RWPE2 (cell line): ENCODE measurements around the gene TAOK3.
A peak's percentile ranks its signal among the peaks of the same experiment; 100 is the strongest.
"Not testable (repeated sequence)": the region's sequence is repeated elsewhere in the genome, so short reads cannot be mapped to it uniquely, and the experiment has no call there.

Source experiments
- ATAC-seq: fragments of 200-7000 bp; cut with Tn5 transposase; 3 replicates; pipeline ENCODE4 v1.9.1; 2021; ENCODE audit warnings: low read depth
- DNase-seq: peaks from one replicate; pipeline ENCODE4 v3.0.0-alpha.2; 2020; ENCODE audit warnings: low spot score
- H3K27ac ChIP-seq: fragments of 450-650 bp; 2 replicates; pipeline ENCODE4 v1.5.1; 2017; ENCODE audit warnings: mild to moderate bottlenecking; ENCODE audit not compliant: poor library complexity, severe bottlenecking
- H3K27me3 ChIP-seq: fragments of 250-450 bp; sonication (Bioruptor Pico); 2 replicates; pipeline ENCODE4 v1.5.1; 2021; ENCODE audit warnings: mild to moderate bottlenecking, moderate library complexity; ENCODE audit not compliant: insufficient read depth, poor library complexity, severe bottlenecking
- H3K36me3 ChIP-seq: fragments of 250-450 bp; sonication (Bioruptor Pico); 2 replicates; pipeline ENCODE4 v1.5.1; 2020; ENCODE audit warnings: low read depth, mild to moderate bottlenecking, moderate library complexity
- H3K4me1 ChIP-seq: fragments of 250-450 bp; sonication (Bioruptor Pico); 2 replicates; pipeline ENCODE4 v1.5.1; 2021; ENCODE audit warnings: mild to moderate bottlenecking, moderate library complexity; ENCODE audit not compliant: insufficient read depth, poor library complexity, severe bottlenecking
- H3K4me3 ChIP-seq: fragments of 250-450 bp; sonication (Bioruptor Pico); 2 replicates; pipeline ENCODE4 v1.5.1; 2021; ENCODE audit warnings: mild to moderate bottlenecking, moderate library complexity; ENCODE audit not compliant: severe bottlenecking
- H3K9me3 ChIP-seq: fragments of 250-450 bp; sonication (Bioruptor Pico); 2 replicates; pipeline ENCODE4 v1.5.1; 2021; ENCODE audit warnings: mild to moderate bottlenecking, moderate library complexity; ENCODE audit not compliant: severe bottlenecking
- CTCF ChIP-seq: fragments of 450-650 bp; IDR thresholded peaks from one replicate; pipeline ENCODE4 v1.5.1; 2017; ENCODE audit warnings: mild to moderate bottlenecking, moderate library complexity; ENCODE audit not compliant: poor library complexity, severe bottlenecking

The TAOK3 gene

GRCh38 chr12:118269806-118270205, 102.9 kb downstream of the TAOK3 start:
- ATAC-seq = no peak
- H3K36me3 ChIP-seq = peaks cover 6% of the 10 kb centered on the region
- DNase-seq = no peak
- H3K9me3 ChIP-seq = no peaks in the 10 kb centered on the region
- peak overlapping the region; percentile 88 for H3K27ac ChIP-seq
- no peak overlapping the region for H3K4me3 ChIP-seq
- no peak for TF ChIP-seq CTCF
- no peaks in the 10 kb centered on the region for H3K27me3 ChIP-seq
- peaks cover 30% of the 10 kb centered on the region for H3K4me1 ChIP-seq

GRCh38 chr12:118259079-118259478, 113.6 kb downstream of the TAOK3 start:
- Histone ChIP-seq H3K4me3 (no peak overlapping the region), H3K4me1 (peaks cover 7% of the 10 kb centered on the region), H3K27me3 (no peaks in the 10 kb centered on the region), H3K27ac (no peak overlapping the region), H3K9me3 (peaks cover 2% of the 10 kb centered on the region), H3K36me3 (peaks cover 17% of the 10 kb centered on the region)
- no peak for TF ChIP-seq CTCF
- no peak for ATAC-seq
- DNase-seq = no peak

- Histone ChIP-seq H3K4me1 (peaks cover 7% of the 10 kb centered on the region), H3K27me3 (no peaks in the 10 kb centered on the region), H3K9me3 (no peaks in the 10 kb centered on the region), H3K4me3 (no peak overlapping the region), H3K27ac (no peak overlapping the region), H3K36me3 (peaks cover 11% of the 10 kb centered on the region)
- DNase-seq (no peak), ATAC-seq (no peak)
- no peak for TF ChIP-seq CTCF
Measured at GRCh38 chr12:118256352-118256751, 116.4 kb downstream of the TAOK3 start.

GRCh38 chr12:118249547-118249946, 123.2 kb downstream of the TAOK3 start:
- H3K36me3 ChIP-seq = peaks cover 3% of the 10 kb centered on the region; the same call in 1 of the 2 replicates
- no peak for TF ChIP-seq CTCF
- DNase-seq (no peak), ATAC-seq (no peak)
- H3K4me1 ChIP-seq = no peaks in the 10 kb centered on the region
- no peaks in the 10 kb centered on the region for H3K27me3 ChIP-seq
- H3K4me3 ChIP-seq = no peak overlapping the region
- no peaks in the 10 kb centered on the region for H3K9me3 ChIP-seq
- H3K27ac ChIP-seq = no peak overlapping the region

GRCh38 chr12:118245886-118246285, 126.8 kb downstream of the TAOK3 start:
- not testable (repeated sequence) for ATAC-seq, H3K9me3 ChIP-seq, H3K4me1 ChIP-seq, H3K27ac ChIP-seq, DNase-seq, H3K27me3 ChIP-seq, H3K4me3 ChIP-seq
- peaks cover 13% of the 10 kb centered on the region for H3K36me3 ChIP-seq
